Measurements from ENCODE around the gene PARVA. TPM values are rescaled to one million over a fixed set of nuclear protein-coding genes. Genes with fewer than 3 reads are reported as not detected.

The PARVA gene
- total and polyA plus RNA-seq, 2 experiments from 2014 or later = 37.4 to 46.2 TPM

DNA sequence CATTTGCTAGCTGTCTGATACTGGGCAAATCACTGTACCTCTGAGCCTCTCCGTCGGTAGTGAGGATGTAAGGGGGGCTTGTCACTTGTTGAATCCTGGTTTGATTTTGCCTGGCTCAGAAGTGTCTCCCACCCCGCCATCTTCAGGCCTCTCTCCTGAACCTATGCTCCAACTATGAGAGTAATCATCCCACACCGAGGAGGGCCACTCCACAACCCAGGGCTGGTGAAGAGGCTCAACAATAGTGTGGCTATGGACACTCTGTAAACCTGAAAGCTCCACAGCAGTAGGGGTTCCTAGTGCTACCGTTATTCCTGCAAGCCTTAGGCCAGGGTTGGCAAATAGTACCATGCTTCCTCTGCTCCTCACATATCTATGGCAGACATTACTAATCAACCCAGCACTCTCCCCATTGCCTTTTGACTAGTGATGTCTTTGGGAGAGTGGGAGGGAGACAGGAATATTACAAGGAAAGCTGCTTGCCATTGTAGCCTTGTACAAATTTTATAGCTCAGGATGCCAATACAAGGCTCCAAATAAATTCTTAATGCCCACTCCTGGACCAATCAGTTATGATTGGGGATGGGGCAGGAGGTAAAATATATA is 162.8 kb downstream of the PARVA start:
- Histone ChIP-seq H4K20me1 (ENCODE audit: insufficient read depth, poor library complexity, severe bottlenecking) (no peaks in the 10 kb centered on the region), H3K4me1 (ENCODE audit: insufficient read depth) (no peaks in the 10 kb centered on the region), H3K9me2 (replicated peaks; ENCODE audit: insufficient read depth) (no peaks in the 10 kb centered on the region), H3K4me3 (no peak overlapping the region), H3K27me3 (no peaks in the 10 kb centered on the region), H3K9me3 (ENCODE audit: low read depth) (no peaks in the 10 kb centered on the region), H3K4me2 (no peak overlapping the region), H3K27ac (peak overlapping the region; percentile 60), H2AFZ (no peak overlapping the region), H3K79me2 (no peaks in the 10 kb centered on the region), H3K36me3 (replicated peaks; ENCODE audit: insufficient read depth, low read depth) (no peaks in the 10 kb centered on the region)
- DNase-seq (ENCODE audit: low spot score) = no peak
- TF ChIP-seq EZH2 (IDR thresholded peaks at IDR 0.05; ENCODE audit: borderline replicate concordance) (no peak), EZH2phosphoT487 (IDR thresholded peaks at IDR 0.05; ENCODE audit: low read depth, severe bottlenecking, unreplicated experiment) (no peak)
- TF ChIP-seq, protein P1, sequence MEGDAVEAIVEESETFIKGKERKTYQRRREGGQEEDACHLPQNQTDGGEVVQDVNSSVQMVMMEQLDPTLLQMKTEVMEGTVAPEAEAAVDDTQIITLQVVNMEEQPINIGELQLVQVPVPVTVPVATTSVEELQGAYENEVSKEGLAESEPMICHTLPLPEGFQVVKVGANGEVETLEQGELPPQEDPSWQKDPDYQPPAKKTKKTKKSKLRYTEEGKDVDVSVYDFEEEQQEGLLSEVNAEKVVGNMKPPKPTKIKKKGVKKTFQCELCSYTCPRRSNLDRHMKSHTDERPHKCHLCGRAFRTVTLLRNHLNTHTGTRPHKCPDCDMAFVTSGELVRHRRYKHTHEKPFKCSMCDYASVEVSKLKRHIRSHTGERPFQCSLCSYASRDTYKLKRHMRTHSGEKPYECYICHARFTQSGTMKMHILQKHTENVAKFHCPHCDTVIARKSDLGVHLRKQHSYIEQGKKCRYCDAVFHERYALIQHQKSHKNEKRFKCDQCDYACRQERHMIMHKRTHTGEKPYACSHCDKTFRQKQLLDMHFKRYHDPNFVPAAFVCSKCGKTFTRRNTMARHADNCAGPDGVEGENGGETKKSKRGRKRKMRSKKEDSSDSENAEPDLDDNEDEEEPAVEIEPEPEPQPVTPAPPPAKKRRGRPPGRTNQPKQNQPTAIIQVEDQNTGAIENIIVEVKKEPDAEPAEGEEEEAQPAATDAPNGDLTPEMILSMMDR (IDR thresholded peaks at IDR 0.05; ENCODE audit: poor library complexity) = no peak
- 77% methylated on average over 5 of the region's 5 CpGs for WGBS (ENCODE audit: low lambda C conversion rate, missing lambda C conversion rate)

DNA sequence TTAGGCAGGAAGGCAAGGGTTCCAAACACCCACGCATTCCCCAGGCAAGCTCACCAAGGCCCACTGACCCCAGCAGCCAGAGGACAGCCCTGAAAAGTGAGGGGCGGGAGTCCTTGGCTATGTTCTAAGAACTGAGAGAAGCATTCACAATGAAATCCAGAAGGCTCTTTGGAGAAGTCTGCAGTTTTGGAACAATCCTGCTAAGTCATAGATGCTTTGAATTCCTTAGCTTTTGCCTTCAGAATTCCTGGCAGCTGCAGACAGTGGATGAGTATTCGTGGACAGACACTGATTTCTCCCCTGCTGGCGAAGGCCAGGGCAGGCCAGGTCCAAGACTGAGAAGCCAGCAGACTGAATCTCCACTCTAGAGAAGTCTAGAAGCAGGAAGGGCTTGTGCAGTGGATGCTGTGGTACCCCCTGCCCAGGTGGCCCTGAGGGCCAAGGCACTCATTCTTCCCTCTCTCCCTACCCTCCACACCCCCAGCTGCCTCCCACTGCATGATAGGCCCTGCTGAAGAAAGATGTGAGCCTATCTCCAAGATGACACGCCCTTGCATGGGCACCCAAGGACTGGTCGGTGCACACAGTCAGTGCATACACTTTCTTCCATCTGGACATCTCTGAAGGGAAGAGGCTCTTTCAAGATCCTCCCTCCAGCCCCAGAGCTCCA is 163.7 kb downstream of the PARVA start:
- DNase-seq (ENCODE audit: low spot score) = peak; percentile 39
- no peak overlapping the region for H3K4me2 ChIP-seq
- WGBS (ENCODE audit: low lambda C conversion rate, missing lambda C conversion rate) = 66% methylated on average over 6 of the region's 6 CpGs

DNA sequence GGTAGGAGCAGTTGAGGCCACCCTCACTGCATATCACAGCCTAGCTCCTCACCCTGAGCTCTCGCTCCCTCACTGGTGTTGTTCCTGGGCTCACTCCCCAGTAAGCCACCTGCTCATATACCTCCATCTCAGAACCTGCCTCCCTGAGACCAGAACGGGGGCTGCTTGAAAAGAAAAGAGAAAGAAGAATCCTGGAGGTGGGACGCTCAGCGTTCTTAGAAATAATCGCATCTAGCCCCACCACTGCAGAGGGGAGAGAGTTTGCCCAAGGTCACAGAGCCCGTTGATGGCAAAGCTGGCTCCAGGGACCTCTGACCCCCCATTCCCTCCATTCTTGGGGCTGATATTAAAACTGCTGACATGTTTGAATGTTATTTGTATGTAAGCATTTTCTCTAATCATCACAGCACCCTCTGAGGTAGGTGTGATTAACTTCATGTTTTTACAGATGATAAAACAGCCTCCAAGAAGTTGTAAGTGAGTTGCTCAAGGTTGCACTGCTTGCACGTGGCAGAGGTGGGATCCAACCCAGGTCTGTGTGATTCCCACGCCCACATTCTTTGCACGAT is 164.3 kb downstream of the PARVA start:
- Histone ChIP-seq H3K27ac (no peak overlapping the region), H3K4me3 (no peak overlapping the region), H3K36me3 (replicated peaks; ENCODE audit: insufficient read depth, low read depth) (no peaks in the 10 kb centered on the region), H3K27me3 (no peaks in the 10 kb centered on the region), H4K20me1 (ENCODE audit: insufficient read depth, poor library complexity, severe bottlenecking) (no peaks in the 10 kb centered on the region), H3K4me2 (no peak overlapping the region), H2AFZ (no peak overlapping the region), H3K9me2 (replicated peaks; ENCODE audit: insufficient read depth) (no peaks in the 10 kb centered on the region), H3K9me3 (ENCODE audit: low read depth) (no peaks in the 10 kb centered on the region), H3K4me1 (ENCODE audit: insufficient read depth) (no peaks in the 10 kb centered on the region), H3K79me2 (no peaks in the 10 kb centered on the region)
- DNase-seq (ENCODE audit: low spot score) = no peak
- 85% methylated on average over 9 of the region's 9 CpGs for WGBS (ENCODE audit: low lambda C conversion rate, missing lambda C conversion rate)
- TF ChIP-seq, protein P1 (IDR thresholded peaks at IDR 0.05; ENCODE audit: poor library complexity) = no peak
- TF ChIP-seq EZH2phosphoT487 (IDR thresholded peaks at IDR 0.05; ENCODE audit: low read depth, severe bottlenecking, unreplicated experiment) = no peak
- TF ChIP-seq EZH2 (IDR thresholded peaks at IDR 0.05; ENCODE audit: borderline replicate concordance) = no peak

More for the DNA sequence above, 163.7 kb downstream of the PARVA start:
- Histone ChIP-seq H3K4me3 (no peak overlapping the region), H3K27me3 (no peaks in the 10 kb centered on the region), H3K36me3 (replicated peaks; ENCODE audit: insufficient read depth, low read depth) (no peaks in the 10 kb centered on the region), H3K79me2 (no peaks in the 10 kb centered on the region), H3K9me3 (ENCODE audit: low read depth) (no peaks in the 10 kb centered on the region), H3K27ac (peak overlapping the region; percentile 60), H2AFZ (no peak overlapping the region), H3K4me1 (ENCODE audit: insufficient read depth) (no peaks in the 10 kb centered on the region), H3K9me2 (replicated peaks; ENCODE audit: insufficient read depth) (no peaks in the 10 kb centered on the region), H4K20me1 (ENCODE audit: insufficient read depth, poor library complexity, severe bottlenecking) (no peaks in the 10 kb centered on the region)
- TF ChIP-seq EZH2 (IDR thresholded peaks at IDR 0.05; ENCODE audit: borderline replicate concordance) (no peak), EZH2phosphoT487 (IDR thresholded peaks at IDR 0.05; ENCODE audit: low read depth, severe bottlenecking, unreplicated experiment) (no peak)
- TF ChIP-seq, protein P1 (IDR thresholded peaks at IDR 0.05; ENCODE audit: poor library complexity) = no peak
